ENCODE data around the gene PPARA.

The PPARA gene

GRCh38 chr22:46114518-46115387, 35.6 kb upstream of the PPARA start:
- DNase-seq = no peak

GRCh38 chr22:46115388-46115678, 35.0 kb upstream of the PPARA start:
- no peak for DNase-seq

GRCh38 chr22:46115755-46116490, 34.4 kb upstream of the PPARA start:
- DNase-seq = no peak

DNA sequence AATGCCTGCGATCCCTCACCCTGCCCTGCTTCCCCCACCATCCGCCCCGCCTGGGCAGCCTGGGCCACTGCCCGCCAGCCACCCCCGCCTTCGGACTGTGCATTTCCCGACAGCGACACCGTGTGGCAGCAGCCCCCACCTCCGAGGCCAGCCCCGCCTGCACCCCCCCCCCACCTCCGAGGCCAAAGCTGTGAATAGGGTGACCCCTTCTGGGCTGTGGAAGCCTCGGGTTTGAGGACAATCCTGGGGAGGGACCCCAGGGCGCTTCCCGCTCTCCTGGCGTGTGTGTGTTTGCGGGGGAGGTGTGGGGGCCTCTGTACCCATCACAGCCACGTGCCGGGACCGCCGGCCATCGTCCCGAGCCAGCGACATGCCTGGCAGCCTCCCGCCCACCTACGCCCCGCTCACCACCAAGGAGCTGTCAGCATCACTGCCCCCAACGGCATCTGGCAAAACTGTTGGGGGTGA, 33.8 kb upstream of the PPARA start:
- DNase-seq = peak; percentile 82

GRCh38 chr22:46117206-46118199, 32.8 kb upstream of the PPARA start:
- no peak for DNase-seq

DNA sequence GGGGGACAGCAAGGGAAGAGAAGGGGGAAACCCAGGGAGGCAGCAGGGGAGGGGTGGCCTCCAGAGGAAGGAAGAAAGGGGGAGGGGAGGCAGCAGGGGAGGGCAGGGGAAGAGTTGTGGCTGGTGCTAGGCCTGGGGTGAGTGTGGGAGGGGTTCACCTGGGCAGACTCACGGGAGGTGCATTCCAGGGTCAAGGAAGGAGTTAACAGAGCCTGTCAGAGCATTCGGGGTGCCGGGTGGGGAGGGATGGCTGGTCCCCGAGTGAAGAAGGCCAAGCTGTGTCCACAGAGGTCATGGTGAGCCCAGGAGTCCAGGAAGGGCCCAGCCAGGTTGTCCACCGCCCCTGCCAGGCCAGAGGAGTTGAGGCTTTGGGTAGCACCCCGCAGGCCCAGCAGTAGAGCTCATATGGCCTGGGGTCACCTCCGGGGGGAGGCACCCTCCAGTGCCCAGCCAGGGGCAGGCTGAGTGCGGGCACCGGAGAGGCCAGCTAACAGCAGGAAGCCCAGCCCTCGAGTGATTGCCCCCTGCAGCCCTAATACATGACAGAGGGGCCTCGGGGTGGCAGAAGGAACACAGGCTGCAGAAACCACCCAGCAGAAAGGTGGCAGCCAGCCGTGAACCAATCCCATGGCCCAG, 31.1 kb upstream of the PPARA start:
- DNase-seq = no peak

DNA sequence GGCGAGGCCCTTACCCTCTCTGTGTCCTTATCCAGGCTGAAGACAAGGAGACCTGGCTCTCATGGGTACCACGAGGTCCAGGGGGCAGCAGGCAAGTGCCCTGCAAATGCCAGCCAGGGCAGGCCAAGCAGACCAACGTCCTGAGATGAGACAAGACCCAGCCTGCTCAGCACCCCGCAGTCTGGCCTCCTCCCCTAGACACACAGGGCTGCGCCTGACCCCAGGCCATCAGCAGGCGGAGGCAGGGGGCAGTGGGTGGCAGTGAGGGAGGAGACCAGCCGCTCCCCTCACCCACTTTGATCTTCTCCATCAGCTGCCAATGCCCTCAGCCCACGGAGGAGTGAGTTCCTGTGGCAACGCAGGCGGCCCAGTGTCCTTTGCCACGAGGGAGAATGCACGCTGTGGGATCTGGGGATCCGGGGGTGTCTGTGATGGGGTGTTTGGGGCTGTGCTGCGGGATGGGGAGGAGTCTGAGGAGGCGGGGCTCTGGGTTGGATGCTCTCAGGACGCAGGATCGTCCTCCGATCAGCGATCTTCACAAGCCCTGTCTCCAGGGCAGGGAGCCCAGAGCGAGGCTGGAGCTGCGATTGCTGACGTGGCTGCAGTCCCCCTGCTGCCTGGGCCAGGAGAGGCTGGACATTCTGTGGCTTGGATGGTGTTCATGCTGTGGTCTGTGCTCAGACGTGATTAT, 30.5 kb upstream of the PPARA start:
- DNase-seq = no peak

- DNase-seq = no peak
These were observed 29.9 kb upstream of the PPARA start for GRCh38 chr22:46120420-46120737.

DNA sequence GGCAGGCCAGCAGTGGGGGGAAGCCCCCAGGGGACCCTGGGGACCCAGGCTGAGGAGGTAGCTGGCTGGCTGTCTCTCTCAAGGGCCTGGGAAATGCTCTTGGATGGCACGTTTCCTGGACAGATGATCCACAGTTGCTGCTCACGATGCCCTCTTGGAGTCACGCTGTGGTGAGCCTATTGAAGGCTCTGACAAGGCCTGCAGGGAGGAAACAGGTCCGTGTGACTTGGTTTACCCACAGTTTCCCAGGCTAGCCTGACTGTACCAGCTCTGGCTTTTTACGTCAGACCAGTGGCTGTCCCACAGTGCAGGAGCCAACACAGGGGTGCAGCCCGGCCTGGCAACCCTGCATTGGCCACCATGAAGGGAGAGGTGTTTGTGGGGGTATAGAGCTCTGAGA, 29.2 kb upstream of the PPARA start:
- DNase-seq = no peak

DNA sequence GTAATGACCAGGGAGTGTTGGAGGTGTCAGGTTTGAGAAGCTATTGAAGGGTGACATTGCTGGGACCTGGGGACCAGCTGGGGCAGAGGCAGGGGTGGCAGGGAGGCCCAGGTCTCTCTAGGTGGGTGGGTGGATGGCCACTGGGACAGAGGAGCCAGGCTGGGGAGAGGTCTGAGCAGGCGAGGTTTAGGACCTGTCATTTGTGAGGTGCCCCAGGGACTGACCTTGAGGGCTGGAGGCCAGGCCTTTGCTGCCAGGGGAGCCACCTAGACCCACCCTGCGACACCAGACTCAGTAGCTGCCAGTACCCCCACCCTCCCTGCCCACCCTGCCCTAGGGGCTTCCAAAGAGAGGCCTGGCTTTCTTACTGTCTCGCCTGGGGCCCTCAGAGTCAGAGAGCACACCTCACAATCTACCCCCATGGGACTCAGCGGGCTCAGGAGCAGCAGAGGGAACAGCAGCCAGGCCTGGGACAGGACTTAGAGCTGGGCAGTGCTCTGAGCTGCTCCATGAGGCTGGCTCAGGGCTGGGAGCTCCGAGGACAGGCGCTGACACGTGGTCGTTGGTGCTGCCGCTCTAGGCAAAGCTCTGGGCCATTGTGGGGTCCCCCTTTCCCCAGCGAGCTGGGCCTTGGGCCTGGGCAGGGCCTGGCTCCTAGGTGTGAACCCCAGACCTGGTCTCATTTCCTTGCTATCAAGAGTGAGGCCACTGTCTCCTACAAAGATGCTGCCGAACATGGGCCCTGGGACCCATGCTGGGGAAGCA, 28.6 kb upstream of the PPARA start:
- no peak for DNase-seq

DNA sequence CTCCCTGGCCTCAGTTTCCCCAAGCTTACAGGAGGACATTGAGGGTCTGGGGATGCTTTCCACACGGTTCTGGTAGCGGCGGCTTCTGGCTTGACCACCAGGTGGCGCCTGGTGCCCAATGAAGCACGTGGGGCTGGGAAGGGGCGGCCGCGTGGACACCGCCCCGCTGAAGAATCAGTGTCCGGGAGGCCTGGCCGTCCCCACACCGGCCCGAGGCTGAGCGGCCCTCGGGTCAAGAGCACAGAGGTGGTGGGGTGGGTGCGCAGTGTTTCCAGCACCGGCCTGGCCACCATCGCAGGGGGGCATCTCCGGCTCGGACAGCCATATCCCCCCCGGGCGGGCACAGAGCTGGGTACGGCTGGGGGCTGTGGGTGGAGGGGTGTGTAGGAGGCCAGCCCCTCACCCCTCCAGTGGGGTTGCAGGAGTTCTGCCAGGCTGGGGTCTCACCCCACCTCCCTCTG, 27.8 kb upstream of the PPARA start:
- DNase-seq = peak; percentile 60

- DNase-seq = no peak
These were observed 27.2 kb upstream of the PPARA start for GRCh38 chr22:46122980-46123693.

DNA sequence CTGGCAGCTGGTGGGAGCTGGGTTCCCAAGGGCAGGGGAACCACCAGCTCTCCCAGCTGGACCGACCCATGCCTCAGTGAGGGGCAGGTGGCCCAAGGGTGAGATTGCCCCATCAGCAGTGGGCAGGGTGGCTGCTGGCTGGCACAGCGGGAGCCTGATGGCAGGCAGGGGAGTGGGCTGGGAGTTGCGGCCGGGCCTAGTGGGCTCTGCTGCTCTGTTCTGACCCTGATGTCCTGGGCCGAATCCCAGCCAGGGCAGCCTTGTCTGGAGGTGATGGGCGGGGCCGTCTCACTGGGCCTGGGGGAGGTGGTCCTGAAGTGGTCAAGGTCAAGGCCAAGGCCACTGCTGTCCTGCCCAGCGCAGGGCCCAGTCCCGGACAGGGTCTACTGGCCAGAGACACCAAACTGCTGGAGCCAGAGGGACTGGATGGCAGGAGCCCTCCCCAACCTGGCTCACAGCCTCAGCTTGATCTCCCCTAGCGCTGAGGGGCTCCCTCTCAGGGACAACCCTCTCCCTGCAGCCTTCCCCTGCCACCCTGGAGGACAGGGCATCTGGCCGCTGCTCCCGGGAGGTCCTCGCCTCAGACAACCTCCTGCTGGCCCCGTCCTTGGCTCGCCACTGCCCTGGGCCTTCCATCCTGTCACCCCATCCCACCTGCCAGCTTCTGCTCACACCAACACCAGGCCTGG, 26.5 kb upstream of the PPARA start:
- DNase-seq = no peak

DNA sequence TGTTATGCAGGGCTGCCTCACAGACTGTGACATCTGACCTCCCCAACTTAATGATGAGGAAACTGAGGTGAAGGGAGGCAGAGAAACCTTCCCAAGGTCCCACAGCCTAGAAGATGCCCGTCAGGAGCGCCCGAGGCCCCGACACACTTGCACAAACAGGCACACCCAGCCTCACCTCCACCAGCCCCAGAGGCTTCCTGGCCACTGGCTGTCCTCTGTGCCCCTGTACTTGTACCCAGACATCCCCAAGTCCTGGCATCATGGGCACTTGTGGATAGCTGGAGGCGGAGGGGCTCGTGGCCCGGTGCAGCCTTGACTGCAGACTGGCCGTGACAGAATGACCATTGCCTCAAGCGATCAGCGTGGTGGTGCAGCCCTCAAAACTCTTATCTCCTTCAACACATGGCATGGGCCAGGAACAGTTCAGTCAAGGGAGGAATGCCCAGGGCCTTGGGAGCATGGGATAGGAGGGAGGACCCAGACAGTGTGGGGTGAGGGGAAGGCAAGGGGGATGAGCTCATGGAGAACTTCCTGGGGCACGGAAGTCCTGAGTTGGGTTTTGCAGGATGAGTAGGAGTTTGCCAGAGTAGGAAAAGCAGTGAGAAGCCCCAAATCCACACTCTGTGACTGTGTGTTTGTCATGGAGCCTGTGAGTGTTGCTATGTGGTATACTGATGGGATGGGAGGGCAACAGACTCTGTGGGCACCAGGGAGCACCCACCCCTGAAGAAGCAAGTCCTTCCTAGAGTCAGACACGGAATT, 25.8 kb upstream of the PPARA start:
- no peak for DNase-seq

GRCh38 chr22:46125311-46125710, 25.0 kb upstream of the PPARA start:
- no peak for DNase-seq

GRCh38 chr22:46125816-46126765, 24.2 kb upstream of the PPARA start:
- DNase-seq = no peak

DNA sequence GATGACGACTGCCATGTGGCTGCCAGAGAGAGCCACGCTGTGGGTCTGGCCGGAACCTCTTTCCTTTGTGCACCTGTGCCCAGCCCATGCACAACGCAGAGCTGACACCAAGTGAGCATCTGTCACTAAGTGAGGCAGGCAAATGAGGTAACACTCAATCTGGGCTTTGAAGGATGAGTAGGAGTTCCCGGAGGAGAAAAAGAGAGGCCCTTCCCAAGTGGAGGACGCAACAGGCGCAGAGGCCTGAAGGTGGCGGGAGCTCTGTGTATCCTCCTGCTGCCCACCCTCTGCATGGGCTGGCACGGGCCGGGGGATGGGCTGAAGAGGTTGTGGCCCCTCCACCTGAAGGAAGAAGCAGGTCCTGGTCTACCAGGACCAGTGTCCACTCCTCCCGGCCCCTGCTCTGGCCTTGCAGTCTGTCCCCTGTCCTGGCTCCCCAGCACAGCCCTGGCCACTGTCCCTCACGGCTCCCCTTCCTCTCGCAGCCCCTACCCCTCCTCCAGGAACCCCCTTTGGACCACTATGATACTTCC, 23.4 kb upstream of the PPARA start:
- DNase-seq = no peak

DNA sequence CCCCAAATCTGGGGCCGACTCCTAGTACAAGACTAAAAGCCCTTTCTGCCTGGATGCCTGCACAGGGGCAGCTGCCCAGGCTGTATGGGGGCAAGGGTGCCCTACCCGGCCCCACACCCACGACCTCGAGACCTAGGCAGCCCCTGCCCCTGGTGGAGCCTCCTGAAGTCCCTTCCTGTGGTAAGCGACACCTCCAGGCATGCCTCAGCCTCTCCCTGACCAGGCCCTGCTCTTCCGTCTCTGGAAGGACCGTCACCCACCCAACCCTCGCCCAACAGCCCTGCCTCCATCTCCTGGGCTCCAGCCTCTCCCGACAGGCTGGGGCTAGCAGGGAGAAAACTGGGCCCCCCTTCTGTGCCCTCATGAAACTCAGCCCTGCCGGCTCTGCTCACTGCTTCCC, 22.8 kb upstream of the PPARA start:
- no peak for DNase-seq
